GM21390 (cell line): ENCODE data around the gene KPNB1.

Source experiments
- ATAC-seq: cut with Tn5 transposase; IDR thresholded peaks from one replicate; pipeline ENCODE4 v1.9.1; 2021; ENCODE audit not compliant: unreplicated experiment

The KPNB1 gene

GRCh38 chr17:47636273-47637030 lies 13.3 kb upstream of the KPNB1 start:
- ATAC-seq: no peak

- no peak for ATAC-seq
Observed at GRCh38 chr17:47638903-47639302, 10.8 kb upstream of the KPNB1 start.

DNA sequence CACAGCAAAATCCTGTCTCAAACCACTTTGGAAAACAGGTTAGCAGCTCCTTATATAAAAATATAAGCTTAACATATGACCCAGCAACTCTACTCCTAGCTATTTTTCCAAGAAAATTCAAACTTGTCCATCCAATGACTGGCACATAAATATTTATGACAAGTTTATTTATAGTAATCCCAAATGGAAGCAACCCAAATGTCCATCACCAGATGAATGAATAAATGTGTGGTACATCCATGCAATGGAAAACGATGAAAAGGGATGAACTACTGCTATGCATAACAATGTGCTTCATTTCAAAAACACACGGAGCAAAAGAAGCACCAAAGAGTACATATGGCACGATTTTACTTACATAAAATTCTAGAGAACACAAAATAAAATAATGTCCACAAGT lies 9.6 kb upstream of the KPNB1 start:
- ATAC-seq: no peak

DNA sequence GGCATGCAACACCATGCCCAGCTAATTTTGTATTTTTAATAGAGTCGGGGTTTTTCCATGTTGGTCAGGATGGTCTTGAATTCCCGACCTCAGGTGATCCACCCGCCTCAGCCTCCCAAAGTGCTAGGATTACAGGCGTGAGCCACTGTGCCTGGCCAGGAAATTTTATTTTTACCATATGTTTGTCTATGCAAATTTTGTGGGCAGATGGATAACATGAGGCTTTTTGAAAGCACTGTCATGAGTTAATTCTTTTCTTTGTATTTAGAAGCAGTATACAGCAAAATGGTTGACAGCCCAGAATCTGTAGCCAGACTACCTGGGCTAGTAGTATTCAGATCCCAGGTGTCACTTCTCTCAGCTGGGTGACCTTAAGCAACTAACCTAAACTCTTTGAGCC lies 8.5 kb upstream of the KPNB1 start:
- ATAC-seq: no peak

DNA sequence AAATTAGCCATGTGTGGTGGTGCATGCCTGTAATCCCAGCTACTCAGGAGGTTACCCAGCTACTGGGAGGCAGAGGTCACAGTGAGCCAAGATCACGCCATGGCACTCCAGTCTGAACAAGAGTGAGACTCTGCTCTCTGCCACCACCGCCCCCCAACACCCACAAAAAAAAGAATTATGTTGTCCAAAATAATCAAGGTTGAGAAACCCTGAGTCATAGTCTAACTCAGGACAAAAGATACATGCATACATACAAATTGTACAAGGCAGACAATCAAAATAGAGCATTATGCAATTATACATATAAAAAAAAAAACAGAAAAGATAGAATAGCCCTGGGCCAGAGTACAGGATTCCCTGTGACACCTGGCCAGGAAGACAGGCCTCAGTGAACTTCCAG lies 6.6 kb upstream of the KPNB1 start:
- no peak for ATAC-seq

DNA sequence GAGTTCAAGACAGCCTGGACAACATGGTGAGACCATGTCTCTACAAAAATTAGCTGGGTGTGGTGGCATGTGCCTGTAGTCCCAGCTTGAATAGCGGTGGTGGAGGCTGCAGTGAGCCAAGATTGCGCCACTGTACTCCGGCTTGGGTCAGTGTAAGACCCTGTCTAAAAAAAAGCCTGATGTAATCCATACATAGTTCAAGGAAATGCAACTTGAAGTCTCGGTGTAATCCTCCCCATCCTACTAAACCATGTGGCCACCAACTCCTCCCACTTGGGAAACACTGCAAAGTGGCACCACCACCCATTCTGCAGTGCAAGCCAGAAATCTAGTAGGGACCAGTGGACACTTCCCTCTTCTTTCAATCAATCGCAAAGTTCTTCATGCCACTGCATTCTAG lies 5.4 kb upstream of the KPNB1 start:
- ATAC-seq: no peak

DNA sequence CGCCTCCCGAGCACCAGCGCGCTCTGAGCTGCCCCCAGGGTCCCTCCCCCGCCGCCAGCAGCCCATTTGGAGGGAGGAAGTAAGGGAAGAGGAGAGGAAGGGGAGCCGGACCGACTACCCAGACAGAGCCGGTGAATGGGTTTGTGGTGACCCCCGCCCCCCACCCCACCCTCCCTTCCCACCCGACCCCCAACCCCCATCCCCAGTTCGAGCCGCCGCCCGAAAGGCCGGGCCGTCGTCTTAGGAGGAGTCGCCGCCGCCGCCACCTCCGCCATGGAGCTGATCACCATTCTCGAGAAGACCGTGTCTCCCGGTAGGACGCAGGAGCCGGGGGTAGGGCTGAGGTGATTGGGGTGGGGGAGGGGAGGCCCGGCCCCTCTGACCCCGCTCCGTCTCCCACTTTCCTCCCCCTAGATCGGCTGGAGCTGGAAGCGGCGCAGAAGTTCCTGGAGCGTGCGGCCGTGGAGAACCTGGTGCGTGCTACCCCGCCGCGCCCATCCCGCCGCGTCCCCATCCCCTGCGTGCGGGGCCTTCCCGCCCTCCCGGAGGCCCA lies 329 bp downstream of the KPNB1 start:
- no peak for ATAC-seq

DNA sequence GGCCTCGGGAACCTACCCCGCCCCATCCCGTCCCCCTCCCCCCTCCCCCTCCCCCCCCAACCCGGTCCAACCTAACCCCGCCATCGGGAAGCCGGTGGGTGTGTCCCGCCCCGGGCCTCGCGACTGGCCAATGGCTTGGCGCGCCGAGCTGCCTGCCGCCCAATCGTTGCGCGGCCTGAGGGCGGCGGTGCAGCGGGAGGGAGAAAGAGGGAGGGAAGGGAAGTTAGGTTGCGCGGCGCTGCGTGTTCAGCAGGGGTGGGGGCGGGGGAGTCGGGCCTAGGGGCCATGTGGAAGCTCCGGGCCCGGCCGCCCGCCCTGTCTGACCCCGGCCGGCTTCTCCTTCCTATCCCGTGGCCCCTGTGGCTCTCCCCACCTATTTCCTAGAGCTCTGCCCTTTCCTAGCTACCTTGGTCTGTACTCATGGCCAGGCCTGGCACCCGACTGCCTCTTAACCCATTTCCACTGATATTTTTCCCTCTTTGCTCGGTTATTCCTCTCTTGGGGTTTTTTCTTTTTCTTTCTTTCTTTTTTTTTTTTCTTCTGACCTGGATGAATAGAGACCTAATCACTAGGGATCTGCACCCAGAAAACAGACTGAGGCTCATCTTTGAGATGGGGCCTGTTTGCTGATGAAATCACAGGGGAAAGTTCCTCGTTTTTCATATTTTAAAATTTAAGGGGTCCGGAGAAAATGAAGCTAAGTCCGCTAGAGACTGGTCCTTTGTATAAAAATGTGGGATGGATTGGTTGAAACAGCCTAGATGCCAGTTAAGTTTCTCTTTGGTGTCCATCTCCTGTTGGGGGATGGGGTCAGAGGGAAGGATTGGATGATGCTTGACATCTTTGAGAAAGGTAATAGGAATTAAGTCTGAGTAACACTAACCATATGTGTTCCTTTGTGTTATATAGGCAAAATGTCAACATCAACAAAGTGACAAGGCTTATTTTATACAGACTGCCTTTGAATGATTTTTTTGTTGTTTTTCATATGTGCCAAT lies 1.1 kb downstream of the KPNB1 start:
- peak; percentile 52 for ATAC-seq

- no peak for ATAC-seq
Observed at GRCh38 chr17:47651704-47652103, 2.0 kb downstream of the KPNB1 start.

DNA sequence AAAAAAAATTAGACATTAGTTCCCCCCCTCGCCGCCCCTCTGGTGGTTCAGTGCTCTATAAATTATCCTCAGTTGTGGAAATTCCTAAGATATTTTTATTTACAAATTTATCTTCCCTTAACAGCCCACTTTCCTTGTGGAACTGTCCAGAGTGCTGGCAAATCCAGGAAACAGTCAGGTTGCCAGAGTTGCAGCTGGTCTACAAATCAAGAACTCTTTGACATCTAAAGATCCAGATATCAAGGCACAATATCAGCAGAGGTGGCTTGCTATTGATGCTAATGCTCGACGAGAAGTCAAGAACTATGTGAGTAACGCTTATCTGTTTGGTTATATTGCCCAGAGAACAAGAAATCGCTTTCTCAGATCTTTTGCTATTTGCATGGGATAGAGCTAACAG lies 2.9 kb downstream of the KPNB1 start:
- ATAC-seq: no peak

DNA sequence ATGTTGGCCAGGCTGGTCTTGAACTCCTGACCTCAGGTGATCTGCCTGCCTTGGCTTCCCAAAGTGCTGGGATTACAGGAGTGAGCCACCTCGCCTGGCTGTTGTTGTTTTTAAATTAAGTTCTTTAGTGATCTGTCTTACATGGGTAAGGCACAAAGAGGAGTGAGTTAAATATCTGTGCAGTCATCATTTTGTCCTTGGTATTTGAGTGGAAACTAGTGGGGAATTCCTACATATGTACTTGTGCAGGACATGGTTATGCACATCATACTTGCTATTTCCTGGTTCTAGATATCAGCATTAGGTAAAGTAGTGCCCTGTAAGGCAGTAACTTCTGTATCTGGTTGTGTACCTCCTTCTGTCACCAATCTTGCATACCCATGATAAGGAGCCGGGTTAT lies 3.7 kb downstream of the KPNB1 start:
- no peak for ATAC-seq

DNA sequence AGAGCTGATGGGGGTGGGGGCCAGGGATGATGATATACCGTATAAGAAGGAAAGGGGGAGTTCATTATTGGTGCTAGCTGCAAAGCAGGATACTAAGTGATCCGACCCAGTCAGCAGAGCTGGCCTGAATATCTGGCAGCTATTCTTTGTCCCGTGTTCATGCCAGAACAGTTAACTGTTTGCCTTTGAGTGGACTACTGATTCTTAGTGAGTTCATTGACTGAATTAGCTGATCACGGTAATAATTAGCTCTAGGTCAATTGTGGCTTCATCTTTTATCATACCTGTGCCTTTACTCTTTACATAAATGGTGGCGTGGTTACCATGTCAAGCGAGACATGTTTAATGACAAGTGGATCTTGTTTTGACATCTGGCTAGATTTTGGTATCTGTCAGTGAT lies 5.3 kb downstream of the KPNB1 start:
- no peak for ATAC-seq

GRCh38 chr17:47660064-47660492 lies 10.4 kb downstream of the KPNB1 start:
- ATAC-seq: peak; percentile 54

GRCh38 chr17:47663912-47664623 lies 14.3 kb downstream of the KPNB1 start:
- no peak for ATAC-seq

- no peak for ATAC-seq
Observed at GRCh38 chr17:47664624-47664941, 14.9 kb downstream of the KPNB1 start.

GRCh38 chr17:47665655-47666054 lies 15.9 kb downstream of the KPNB1 start:
- ATAC-seq: no peak

DNA sequence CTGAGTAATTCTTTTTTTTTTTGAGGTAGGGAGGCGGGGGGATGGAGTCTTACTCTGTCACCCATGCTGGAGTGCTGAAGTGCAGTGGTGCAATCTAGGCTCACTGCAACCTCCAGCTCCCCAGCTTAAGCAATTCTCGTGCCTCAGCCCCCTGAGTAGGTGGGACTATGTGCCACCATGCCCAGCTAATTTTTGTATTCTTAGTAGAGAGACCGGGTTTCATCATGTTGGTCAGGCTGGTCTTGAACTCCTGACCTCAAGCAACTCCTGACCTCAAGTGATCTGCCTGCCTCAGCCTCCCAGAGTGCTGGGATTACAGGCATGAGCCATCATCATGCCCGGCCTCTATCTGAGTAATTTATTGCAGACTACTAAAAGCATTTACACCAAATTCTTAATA lies 19.4 kb downstream of the KPNB1 start:
- no peak for ATAC-seq

- ATAC-seq: no peak
Observed at GRCh38 chr17:47670064-47670463, 20.3 kb downstream of the KPNB1 start.

DNA sequence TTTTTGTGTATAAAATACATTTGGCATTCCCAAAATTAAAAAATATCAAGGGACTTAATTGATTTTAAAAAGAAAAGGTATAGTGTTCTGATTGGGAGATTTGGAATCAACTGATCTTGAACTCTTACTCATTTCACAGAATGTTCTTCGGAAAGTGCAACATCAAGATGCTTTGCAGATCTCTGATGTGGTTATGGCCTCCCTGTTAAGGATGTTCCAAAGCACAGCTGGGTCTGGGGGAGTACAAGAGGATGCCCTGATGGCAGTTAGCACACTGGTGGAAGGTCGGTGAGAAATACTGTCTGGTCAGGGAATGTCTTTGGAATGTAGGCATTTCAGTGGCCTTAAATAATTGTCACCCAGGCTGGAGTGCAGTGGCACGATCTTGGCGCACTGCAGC lies 24.8 kb downstream of the KPNB1 start:
- no peak for ATAC-seq

- no peak for ATAC-seq
Observed at GRCh38 chr17:47675380-47676198, 25.9 kb downstream of the KPNB1 start.

GRCh38 chr17:47676199-47676472 lies 26.4 kb downstream of the KPNB1 start:
- ATAC-seq: no peak
